ENCODE data around the gene PUS3.

DNA sequence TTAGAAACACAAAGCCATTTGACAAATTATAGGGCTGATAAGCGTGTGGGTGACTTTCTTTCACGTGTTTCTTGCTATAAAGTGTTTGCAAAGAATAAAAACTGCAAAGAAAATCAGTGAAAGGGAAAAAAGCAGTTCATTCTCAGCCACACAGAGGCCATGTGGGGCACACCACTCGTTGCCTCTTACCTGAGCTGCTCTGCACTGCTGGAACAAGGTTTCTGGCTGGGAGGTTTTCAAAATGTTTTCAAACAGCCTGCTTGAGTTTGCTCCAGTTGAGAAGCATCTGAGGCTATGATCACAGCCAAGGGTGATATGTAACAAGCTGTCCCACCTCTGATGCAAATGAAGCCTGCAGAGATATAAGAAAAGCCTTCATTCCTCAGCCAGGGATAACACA lies 28.1 kb upstream of the PUS3 start:
- TF ChIP-seq EZH2 (IDR thresholded peaks at IDR 0.05; ENCODE audit: insufficient read depth, poor library complexity, severe bottlenecking): no peak
- TF ChIP-seq EZH2phosphoT487 (IDR thresholded peaks at IDR 0.05; ENCODE audit: insufficient read depth, low read depth): no peak

All from GM23248 (cell line).